ENCODE measurements around the gene SMIM41. TPM values are rescaled to one million over a fixed set of nuclear protein-coding genes. Genes with fewer than 3 reads are reported as not detected.

The SMIM41 gene
- polyA plus RNA-seq, 2 donors: 0.18 to 0.22 TPM

DNA sequence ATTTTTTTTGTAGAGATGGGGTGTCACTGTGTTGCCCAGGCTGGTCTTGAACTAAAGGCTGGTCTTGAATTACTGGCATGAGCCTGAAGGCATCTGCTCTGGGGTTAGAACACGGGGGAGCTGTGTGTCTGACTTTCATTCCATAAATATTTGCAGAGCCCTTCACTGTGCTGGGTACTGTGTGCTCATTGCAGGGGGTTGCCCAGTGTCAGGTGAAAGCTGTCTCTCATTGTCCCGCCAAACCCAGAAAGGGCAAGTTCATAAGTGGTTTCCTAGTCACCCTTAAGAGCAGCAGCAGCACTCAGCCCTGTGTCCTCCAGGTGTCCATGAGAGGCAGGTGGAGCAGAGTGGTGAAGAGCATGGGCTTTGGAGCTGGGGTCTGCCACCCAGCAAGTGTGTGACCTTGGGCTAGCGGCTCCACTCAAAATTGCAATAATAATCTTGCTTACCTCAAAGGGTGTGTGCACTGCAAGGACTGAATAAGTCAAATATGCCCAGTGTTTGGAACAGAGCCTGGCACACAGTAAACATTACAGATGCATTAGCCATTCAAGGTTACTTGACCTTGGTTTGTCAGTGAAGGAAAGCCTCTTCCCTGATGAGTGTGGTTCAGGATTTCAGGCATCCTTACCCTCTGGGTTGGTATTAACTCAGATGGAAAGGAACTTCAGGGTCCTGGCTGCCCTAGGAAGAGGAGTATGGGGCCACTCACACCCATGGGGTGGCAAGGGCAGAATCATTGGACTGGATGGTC is 4.4 kb upstream of the SMIM41 start:
- WGBS, 2 donors: 66 to 80% methylated on average over 3 of the region's 3 CpGs
- peaks cover 0 to 8% of the 10 kb centered on the region in 2 donors for H3K4me1 ChIP-seq (ENCODE audit: control insufficient read depth in 2 of 2, insufficient read depth in 2 of 2, low read length in 1 of 2)
- no peak overlapping the region for H3K4me3 ChIP-seq (ENCODE audit: low read depth in 1 of 2, low read length in 2 of 2)
- H3K27ac ChIP-seq (ENCODE audit: low read depth in 2 of 2, low read length in 1 of 2): no peak overlapping the region
- no peaks in the 10 kb centered on the region for H3K27me3 ChIP-seq (ENCODE audit: control insufficient read depth in 1 of 2, insufficient read depth in 2 of 2, low read length in 2 of 2)
- peaks cover 4 to 43% of the 10 kb centered on the region in 2 donors for H3K36me3 ChIP-seq (ENCODE audit: control insufficient read depth in 2 of 2, insufficient read depth in 2 of 2, low read length in 1 of 2)
- no peaks in the 10 kb centered on the region for H3K9me3 ChIP-seq (ENCODE audit: control insufficient read depth in 2 of 2, insufficient read depth in 1 of 2, low read depth in 1 of 2, low read length in 1 of 2)

DNA sequence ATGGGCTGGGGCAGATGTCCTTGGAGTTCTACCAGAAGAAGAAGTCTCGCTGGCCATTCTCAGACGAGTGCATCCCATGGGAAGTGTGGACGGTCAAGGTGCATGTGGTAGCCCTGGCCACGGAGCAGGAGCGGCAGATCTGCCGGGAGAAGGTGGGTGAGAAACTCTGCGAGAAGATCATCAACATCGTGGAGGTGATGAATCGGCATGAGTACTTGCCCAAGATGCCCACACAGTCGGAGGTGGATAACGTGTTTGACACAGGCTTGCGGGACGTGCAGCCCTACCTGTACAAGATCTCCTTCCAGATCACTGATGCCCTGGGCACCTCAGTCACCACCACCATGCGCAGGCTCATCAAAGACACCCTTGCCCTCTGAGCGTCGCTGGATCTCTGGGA is 2.7 kb upstream of the SMIM41 start:
- Histone ChIP-seq H3K27ac (ENCODE audit: low read depth in 2 of 2, low read length in 1 of 2) (no peak overlapping the region), H3K9me3 (ENCODE audit: control insufficient read depth in 2 of 2, insufficient read depth in 1 of 2, low read depth in 1 of 2, low read length in 1 of 2) (no peaks in the 10 kb centered on the region), H3K27me3 (ENCODE audit: control insufficient read depth in 1 of 2, insufficient read depth in 2 of 2, low read length in 2 of 2) (no peaks in the 10 kb centered on the region), H3K4me1 (ENCODE audit: control insufficient read depth in 2 of 2, insufficient read depth in 2 of 2, low read length in 1 of 2) (peaks cover 0 to 4% of the 10 kb centered on the region in 2 donors), H3K36me3 (ENCODE audit: control insufficient read depth in 2 of 2, insufficient read depth in 2 of 2, low read length in 1 of 2) (peaks cover 4 to 43% of the 10 kb centered on the region in 2 donors), H3K4me3 (ENCODE audit: low read depth in 1 of 2, low read length in 2 of 2) (no peak overlapping the region)
- 92 to 96% methylated on average over 16 of the region's 16 CpGs for WGBS, 2 donors

DNA sequence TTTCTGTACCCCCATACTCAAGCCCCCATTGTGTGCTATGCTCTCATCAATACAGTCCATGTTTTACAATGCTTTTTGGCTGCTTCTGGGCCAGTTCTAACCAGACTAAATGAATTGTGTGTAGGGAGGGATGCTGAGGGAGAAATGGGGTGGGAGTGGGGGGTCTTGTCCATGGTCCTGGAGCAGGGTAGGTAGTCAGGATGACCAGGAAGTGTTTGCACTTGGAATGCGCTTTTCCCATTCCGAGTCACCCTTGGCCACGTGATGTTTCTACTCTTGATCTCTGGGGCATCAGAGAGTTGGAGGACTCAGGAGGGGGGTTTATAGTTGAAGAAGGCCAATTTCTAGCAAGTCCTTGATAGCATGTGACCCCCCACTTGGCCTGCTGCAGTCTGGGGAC is 1.2 kb upstream of the SMIM41 start:
- Histone ChIP-seq H3K9me3 (ENCODE audit: control insufficient read depth in 2 of 2, insufficient read depth in 1 of 2, low read depth in 1 of 2, low read length in 1 of 2) (no peaks in the 10 kb centered on the region), H3K27me3 (ENCODE audit: control insufficient read depth in 1 of 2, insufficient read depth in 2 of 2, low read length in 2 of 2) (no peaks in the 10 kb centered on the region), H3K36me3 (ENCODE audit: control insufficient read depth in 2 of 2, insufficient read depth in 2 of 2, low read length in 1 of 2) (peaks cover 4 to 42% of the 10 kb centered on the region in 2 donors), H3K4me3 (ENCODE audit: low read depth in 1 of 2, low read length in 2 of 2) (no peak overlapping the region), H3K4me1 (ENCODE audit: control insufficient read depth in 2 of 2, insufficient read depth in 2 of 2, low read length in 1 of 2) (peaks cover 0 to 4% of the 10 kb centered on the region in 2 donors), H3K27ac (ENCODE audit: low read depth in 2 of 2, low read length in 1 of 2) (no peak overlapping the region)
- 86 to 95% methylated on average over 3 of the region's 3 CpGs for WGBS, 2 donors

DNA sequence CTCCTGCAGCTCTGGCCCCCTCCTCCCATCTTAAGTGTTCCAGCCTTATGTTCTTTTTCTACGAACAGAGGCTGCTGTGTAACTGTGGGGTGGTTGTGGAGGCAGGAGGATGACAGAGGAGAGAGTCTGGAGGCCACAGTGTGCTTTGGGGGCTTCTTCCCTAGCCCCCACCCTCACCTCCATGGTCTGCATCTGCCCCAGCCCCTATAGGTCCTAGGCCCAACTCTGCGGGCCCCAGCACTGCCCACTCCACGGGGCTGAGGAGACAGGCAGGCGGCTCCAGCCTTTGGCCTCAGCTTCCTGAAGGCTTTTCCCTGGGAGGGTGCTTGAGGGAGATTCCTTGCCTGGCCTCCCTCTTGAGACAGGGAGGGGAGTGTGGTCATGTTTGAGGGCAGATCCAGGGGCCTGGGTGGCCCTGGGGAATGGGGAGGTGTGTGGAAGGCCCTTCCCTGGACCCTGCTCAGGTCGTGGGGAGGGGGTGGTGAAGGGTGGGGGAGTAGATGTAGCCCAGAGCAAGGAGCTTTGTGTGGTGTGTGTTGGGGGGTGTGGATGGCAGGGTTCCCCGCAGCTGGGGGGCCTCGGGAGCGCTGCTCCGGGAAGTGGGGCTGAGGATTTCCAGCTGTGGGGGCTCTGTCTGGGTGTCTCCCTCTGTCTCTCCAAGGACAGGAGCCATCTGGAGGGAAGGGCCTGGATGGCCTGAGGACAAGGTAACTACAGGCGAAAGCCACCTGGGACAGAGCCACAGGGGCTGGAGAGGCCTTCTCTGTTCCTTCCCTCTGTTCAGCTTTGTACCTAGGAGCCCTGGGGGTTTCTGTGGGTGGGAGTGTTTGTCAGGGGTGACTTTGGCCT is 1.1 kb downstream of the SMIM41 start:
- Histone ChIP-seq H3K36me3 (ENCODE audit: control insufficient read depth in 2 of 2, insufficient read depth in 2 of 2, low read length in 1 of 2) (peaks cover 4 to 25% of the 10 kb centered on the region in 2 donors), H3K27me3 (ENCODE audit: control insufficient read depth in 1 of 2, insufficient read depth in 2 of 2, low read length in 2 of 2) (no peaks in the 10 kb centered on the region), H3K4me3 (ENCODE audit: low read depth in 1 of 2, low read length in 2 of 2) (no peak overlapping the region), H3K27ac (ENCODE audit: low read depth in 2 of 2, low read length in 1 of 2) (peak overlapping the region; percentile 18), H3K4me1 (ENCODE audit: control insufficient read depth in 2 of 2, insufficient read depth in 2 of 2, low read length in 1 of 2) (peaks cover 0 to 2% of the 10 kb centered on the region in 2 donors), H3K9me3 (ENCODE audit: control insufficient read depth in 2 of 2, insufficient read depth in 1 of 2, low read depth in 1 of 2, low read length in 1 of 2) (no peaks in the 10 kb centered on the region)
- 73 to 74% methylated on average over 10 of the region's 10 CpGs for WGBS, 2 donors

DNA sequence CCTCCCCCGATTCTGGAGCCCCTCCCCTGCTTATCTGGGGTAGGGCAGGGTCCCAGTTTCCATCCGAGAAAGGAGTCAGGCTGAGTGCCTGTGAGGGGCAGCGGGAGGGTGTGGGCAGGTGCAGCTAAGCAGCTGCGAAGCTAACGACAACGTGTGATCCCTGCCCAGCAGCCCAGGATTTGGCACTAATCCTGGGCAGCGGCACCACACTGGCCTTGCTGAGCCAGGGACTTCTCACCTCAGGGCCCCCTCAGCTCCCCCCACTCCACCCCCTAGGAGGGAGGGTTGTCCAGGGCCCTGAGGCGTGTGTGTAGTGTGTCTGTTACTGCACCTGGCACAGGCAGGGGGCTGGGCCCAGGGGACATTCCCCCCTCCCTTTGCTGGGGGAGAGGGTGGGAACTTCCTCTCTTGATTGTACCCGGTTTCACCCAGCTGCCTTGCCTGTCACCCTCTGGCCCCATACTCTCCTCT is 1.8 kb downstream of the SMIM41 start:
- Histone ChIP-seq H3K4me1 (ENCODE audit: control insufficient read depth in 2 of 2, insufficient read depth in 2 of 2, low read length in 1 of 2) (peaks cover 0 to 2% of the 10 kb centered on the region in 2 donors), H3K9me3 (ENCODE audit: control insufficient read depth in 2 of 2, insufficient read depth in 1 of 2, low read depth in 1 of 2, low read length in 1 of 2) (no peaks in the 10 kb centered on the region), H3K27ac (ENCODE audit: low read depth in 2 of 2, low read length in 1 of 2) (peak overlapping the region; percentile 37 to 65), H3K27me3 (ENCODE audit: control insufficient read depth in 1 of 2, insufficient read depth in 2 of 2, low read length in 2 of 2) (no peaks in the 10 kb centered on the region), H3K36me3 (ENCODE audit: control insufficient read depth in 2 of 2, insufficient read depth in 2 of 2, low read length in 1 of 2) (peaks cover 4 to 25% of the 10 kb centered on the region in 2 donors), H3K4me3 (ENCODE audit: low read depth in 1 of 2, low read length in 2 of 2) (no peak overlapping the region)
- WGBS, 2 donors: 34 to 46% methylated on average over 9 of the region's 9 CpGs

DNA sequence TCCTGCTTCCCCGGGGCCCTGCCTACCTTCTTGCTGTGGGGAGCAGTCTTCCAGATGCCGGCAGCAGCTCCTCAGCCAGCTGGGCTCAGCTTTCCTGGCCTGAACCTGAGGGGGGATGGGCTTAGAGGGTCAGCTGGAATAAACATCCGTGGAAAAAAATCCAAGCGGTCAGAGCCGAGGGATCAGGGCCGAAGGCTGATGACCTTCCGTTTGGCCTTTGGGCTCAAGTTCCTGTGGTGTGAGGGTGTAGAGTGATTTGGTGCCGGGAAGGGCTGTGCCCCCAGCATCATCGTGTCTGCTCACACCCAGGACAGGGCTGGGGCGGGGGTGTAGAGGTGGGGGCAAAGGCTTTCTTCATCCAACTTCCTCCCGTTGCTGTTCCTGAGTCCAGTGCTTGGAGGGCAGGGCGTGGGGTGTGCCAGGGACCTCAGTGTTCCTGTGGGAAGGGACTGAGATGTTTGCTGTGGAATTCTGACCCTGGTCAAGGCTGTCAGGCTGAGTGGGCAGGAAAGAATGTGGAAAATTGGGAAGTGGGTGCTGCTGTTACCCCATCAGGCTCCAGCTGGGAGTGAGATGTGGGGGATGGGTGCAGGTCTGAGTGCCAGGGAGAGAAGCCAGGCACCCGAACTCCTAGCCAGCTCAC is 2.6 kb downstream of the SMIM41 start:
- peaks cover 0 to 2% of the 10 kb centered on the region in 2 donors for H3K4me1 ChIP-seq (ENCODE audit: control insufficient read depth in 2 of 2, insufficient read depth in 2 of 2, low read length in 1 of 2)
- 51 to 53% methylated on average over 13 of the region's 13 CpGs for WGBS, 2 donors
- H3K36me3 ChIP-seq (ENCODE audit: control insufficient read depth in 2 of 2, insufficient read depth in 2 of 2, low read length in 1 of 2): peaks cover 0 to 18% of the 10 kb centered on the region in 2 donors
- peak overlapping the region; percentile 54 to 65 for H3K27ac ChIP-seq (ENCODE audit: low read depth in 2 of 2, low read length in 1 of 2)
- no peaks in the 10 kb centered on the region for H3K9me3 ChIP-seq (ENCODE audit: control insufficient read depth in 2 of 2, insufficient read depth in 1 of 2, low read depth in 1 of 2, low read length in 1 of 2)
- H3K4me3 ChIP-seq (ENCODE audit: low read depth in 1 of 2, low read length in 2 of 2): no peak overlapping the region
- H3K27me3 ChIP-seq (ENCODE audit: control insufficient read depth in 1 of 2, insufficient read depth in 2 of 2, low read length in 2 of 2): no peaks in the 10 kb centered on the region

DNA sequence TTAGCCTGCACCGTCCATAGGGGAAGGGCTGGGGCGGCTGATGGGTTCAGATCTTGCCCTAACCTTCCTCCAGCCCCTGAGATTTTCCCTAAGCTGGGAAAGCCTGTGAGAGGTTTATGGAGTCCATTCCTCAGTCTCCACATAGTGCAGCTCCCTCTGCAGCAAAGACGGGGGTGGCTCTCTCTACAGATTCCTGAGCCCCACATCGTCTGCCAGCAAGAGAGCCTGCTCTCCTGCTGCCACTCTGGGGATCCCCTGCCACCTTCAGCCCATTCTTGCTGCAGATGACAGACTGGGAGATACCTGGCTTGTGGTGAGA is 3.1 kb downstream of the SMIM41 start:
- Histone ChIP-seq H3K4me3 (ENCODE audit: low read depth in 1 of 2, low read length in 2 of 2) (no peak overlapping the region), H3K27me3 (ENCODE audit: control insufficient read depth in 1 of 2, insufficient read depth in 2 of 2, low read length in 2 of 2) (no peaks in the 10 kb centered on the region), H3K36me3 (ENCODE audit: control insufficient read depth in 2 of 2, insufficient read depth in 2 of 2, low read length in 1 of 2) (peaks cover 0 to 16% of the 10 kb centered on the region in 2 donors), H3K4me1 (ENCODE audit: control insufficient read depth in 2 of 2, insufficient read depth in 2 of 2, low read length in 1 of 2) (peaks cover 0 to 2% of the 10 kb centered on the region in 2 donors), H3K9me3 (ENCODE audit: control insufficient read depth in 2 of 2, insufficient read depth in 1 of 2, low read depth in 1 of 2, low read length in 1 of 2) (no peaks in the 10 kb centered on the region), H3K27ac (ENCODE audit: low read depth in 2 of 2, low read length in 1 of 2) (peak overlapping the region; percentile 26 to 54)
- 57 to 63% methylated on average over 4 of the region's 4 CpGs for WGBS, 2 donors

DNA sequence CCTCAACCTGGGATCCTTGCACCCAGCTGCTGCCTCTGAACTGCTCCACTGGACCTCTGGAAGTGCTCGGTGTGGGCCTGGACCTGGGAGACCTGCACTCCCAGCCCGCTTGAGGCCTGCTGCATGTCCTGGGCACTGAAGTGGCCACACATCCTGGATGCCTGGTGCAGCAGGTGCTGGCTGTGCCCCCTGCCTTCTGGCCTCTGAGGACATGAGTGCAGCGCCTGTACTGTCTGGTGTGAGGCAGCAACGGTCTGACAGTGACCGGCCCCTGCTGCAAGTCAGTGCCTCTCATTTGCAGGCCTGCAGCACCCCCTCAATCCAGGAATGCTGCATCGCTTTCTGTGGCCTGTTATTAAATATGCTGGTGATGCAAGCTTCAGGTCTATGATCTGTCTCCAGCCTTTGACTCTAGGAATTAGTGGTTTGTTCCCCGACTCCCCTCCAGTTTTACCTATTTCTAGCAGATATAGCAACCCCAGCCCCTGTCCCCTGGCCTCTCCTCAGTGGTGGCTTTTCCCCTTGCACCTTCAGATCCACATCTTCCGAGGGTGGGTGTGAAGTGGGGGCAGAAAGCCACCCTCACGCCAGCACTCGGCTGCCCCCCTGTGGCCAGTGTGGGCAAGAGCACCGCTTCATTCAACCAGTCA is 3.6 kb downstream of the SMIM41 start:
- Histone ChIP-seq H3K27ac (ENCODE audit: low read depth in 2 of 2, low read length in 1 of 2) (peak overlapping the region; percentile 26 to 54), H3K4me3 (ENCODE audit: low read depth in 1 of 2, low read length in 2 of 2) (no peak overlapping the region), H3K9me3 (ENCODE audit: control insufficient read depth in 2 of 2, insufficient read depth in 1 of 2, low read depth in 1 of 2, low read length in 1 of 2) (no peaks in the 10 kb centered on the region), H3K36me3 (ENCODE audit: control insufficient read depth in 2 of 2, insufficient read depth in 2 of 2, low read length in 1 of 2) (peaks cover 0 to 15% of the 10 kb centered on the region in 2 donors), H3K27me3 (ENCODE audit: control insufficient read depth in 1 of 2, insufficient read depth in 2 of 2, low read length in 2 of 2) (no peaks in the 10 kb centered on the region), H3K4me1 (ENCODE audit: control insufficient read depth in 2 of 2, insufficient read depth in 2 of 2, low read length in 1 of 2) (peaks cover 0 to 2% of the 10 kb centered on the region in 2 donors)
- 39 to 44% methylated on average over 11 of the region's 11 CpGs for WGBS, 2 donors

DNA sequence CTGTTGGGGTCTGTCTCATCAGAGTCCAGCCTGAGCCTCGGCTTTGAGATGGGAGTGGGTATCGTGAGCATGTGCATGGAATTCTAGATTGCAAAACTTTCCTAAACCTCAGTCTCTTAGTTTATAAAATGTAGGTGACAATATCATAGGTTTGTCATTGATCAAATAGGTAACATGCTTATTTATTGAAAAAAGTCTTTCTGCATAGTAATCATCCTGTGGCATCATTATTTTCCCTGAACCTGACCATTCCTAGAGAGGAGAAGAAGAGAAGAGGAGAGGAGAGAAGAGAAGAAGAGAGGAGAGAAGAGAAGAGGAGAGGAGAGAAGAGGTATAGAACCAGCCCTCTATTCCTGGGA is 4.1 kb downstream of the SMIM41 start:
- Histone ChIP-seq H3K27me3 (ENCODE audit: control insufficient read depth in 1 of 2, insufficient read depth in 2 of 2, low read length in 2 of 2) (no peaks in the 10 kb centered on the region), H3K36me3 (ENCODE audit: control insufficient read depth in 2 of 2, insufficient read depth in 2 of 2, low read length in 1 of 2) (peaks cover 0 to 10% of the 10 kb centered on the region in 2 donors)
- WGBS, 2 donors: 2 to 5% methylated on average over 2 of the region's 2 CpGs

More for the DNA sequence above, 4.1 kb downstream of the SMIM41 start:
- Histone ChIP-seq H3K9me3 (ENCODE audit: control insufficient read depth in 2 of 2, insufficient read depth in 1 of 2, low read depth in 1 of 2, low read length in 1 of 2) (no peaks in the 10 kb centered on the region), H3K4me3 (ENCODE audit: low read depth in 1 of 2, low read length in 2 of 2) (no peak overlapping the region), H3K4me1 (ENCODE audit: control insufficient read depth in 2 of 2, insufficient read depth in 2 of 2, low read length in 1 of 2) (peaks cover 0 to 2% of the 10 kb centered on the region in 2 donors), H3K27ac (ENCODE audit: low read depth in 2 of 2, low read length in 1 of 2) (no peak overlapping the region)
